ENCODE data around the gene CKS2.
A peak's percentile ranks its signal among the peaks of the same experiment; 100 is the strongest.

The CKS2 gene

GRCh38 chr9:89309608-89310474 lies 1.2 kb upstream of the CKS2 start:
- Histone ChIP-seq H3K4me1 (peaks cover 4% of the 10 kb centered on the region), H3K9me3 (ENCODE audit: control insufficient read depth, low read length) (no peaks in the 10 kb centered on the region), H3K79me2 (no peaks in the 10 kb centered on the region), H3K27me3 (ENCODE audit: control insufficient read depth, insufficient read depth, low read length) (no peaks in the 10 kb centered on the region), H3K27ac (peak overlapping the region; percentile 98), H3K9ac (peak overlapping the region; percentile 93), H2AFZ (peak overlapping the region; percentile 87), H3K4me3 (ENCODE audit: low read depth, low read length) (peak overlapping the region; percentile 95), H3K4me2 (ENCODE audit: low read length) (peak overlapping the region; percentile 97), H3K36me3 (ENCODE audit: control insufficient read depth, insufficient read depth, low read length) (no peaks in the 10 kb centered on the region)
- TF ChIP-seq, protein P1, sequence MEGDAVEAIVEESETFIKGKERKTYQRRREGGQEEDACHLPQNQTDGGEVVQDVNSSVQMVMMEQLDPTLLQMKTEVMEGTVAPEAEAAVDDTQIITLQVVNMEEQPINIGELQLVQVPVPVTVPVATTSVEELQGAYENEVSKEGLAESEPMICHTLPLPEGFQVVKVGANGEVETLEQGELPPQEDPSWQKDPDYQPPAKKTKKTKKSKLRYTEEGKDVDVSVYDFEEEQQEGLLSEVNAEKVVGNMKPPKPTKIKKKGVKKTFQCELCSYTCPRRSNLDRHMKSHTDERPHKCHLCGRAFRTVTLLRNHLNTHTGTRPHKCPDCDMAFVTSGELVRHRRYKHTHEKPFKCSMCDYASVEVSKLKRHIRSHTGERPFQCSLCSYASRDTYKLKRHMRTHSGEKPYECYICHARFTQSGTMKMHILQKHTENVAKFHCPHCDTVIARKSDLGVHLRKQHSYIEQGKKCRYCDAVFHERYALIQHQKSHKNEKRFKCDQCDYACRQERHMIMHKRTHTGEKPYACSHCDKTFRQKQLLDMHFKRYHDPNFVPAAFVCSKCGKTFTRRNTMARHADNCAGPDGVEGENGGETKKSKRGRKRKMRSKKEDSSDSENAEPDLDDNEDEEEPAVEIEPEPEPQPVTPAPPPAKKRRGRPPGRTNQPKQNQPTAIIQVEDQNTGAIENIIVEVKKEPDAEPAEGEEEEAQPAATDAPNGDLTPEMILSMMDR (IDR thresholded peaks at IDR 0.05): no peak

DNA sequence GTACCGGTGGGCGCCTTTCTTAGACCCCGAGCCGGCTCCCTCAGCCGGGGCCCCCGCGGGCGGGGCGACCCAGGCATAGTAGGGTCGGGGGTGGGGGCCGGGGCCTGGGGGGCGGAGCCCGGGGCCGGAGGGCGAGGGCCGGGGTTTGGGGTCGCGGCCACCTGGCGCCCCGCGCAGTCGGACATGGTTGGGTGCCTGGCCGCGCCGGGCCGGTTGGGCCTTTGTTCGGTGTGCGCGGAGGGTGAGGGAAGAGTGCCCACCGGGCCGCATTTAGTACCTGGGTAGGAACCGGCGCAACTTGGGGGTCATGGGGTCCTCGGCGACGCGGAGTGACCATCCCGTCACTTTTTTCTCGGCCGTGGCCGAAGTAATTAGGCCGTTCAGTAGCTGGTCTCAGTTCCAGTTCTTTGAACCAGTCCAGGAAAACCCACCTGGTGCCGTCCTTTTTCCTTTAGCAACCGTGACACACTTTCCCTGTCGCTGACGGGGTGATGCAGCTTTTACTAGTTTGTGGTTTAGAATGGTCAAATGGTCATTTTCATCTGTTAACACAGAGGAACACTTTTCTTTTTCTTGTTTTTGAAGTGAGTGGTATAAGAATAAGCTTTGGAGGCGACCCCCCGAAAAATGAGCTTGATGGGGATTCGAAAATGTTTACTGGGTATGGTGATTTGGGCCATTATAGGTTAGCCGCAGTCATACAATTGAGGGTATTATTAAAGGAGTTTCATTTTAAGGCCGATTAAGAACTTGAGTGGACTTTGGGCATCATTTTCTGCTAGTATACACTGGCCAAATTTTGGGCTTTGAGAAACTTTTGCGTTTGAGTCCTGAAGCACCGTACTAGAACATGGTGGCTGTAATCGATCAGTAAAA lies 589 bp downstream of the CKS2 start:
- Histone ChIP-seq H3K79me2 (no peaks in the 10 kb centered on the region), H3K4me3 (ENCODE audit: low read depth, low read length) (peak overlapping the region; percentile 95), H3K27ac (no peak overlapping the region), H2AFZ (peak overlapping the region; percentile 46), H3K36me3 (ENCODE audit: control insufficient read depth, insufficient read depth, low read length) (no peaks in the 10 kb centered on the region), H3K27me3 (ENCODE audit: control insufficient read depth, insufficient read depth, low read length) (no peaks in the 10 kb centered on the region), H3K9ac (no peak overlapping the region), H3K4me2 (ENCODE audit: low read length) (peak overlapping the region; percentile 71), H3K9me3 (ENCODE audit: control insufficient read depth, low read length) (no peaks in the 10 kb centered on the region), H3K4me1 (peaks cover 4% of the 10 kb centered on the region)
- TF ChIP-seq, protein P1 (IDR thresholded peaks at IDR 0.05): no peak

GRCh38 chr9:89312222-89312571 lies 1.2 kb downstream of the CKS2 start:
- H3K9ac ChIP-seq: no peak overlapping the region
- no peaks in the 10 kb centered on the region for H3K9me3 ChIP-seq (ENCODE audit: control insufficient read depth, low read length)
- H3K27ac ChIP-seq: no peak overlapping the region
- H3K27me3 ChIP-seq (ENCODE audit: control insufficient read depth, insufficient read depth, low read length): no peaks in the 10 kb centered on the region
- TF ChIP-seq, protein P1 (IDR thresholded peaks at IDR 0.05): no peak
- peak overlapping the region; percentile 71 for H3K4me2 ChIP-seq (ENCODE audit: low read length)
- H3K4me3 ChIP-seq (ENCODE audit: low read depth, low read length): peak overlapping the region; percentile 95
- peak overlapping the region; percentile 46 for H2AFZ ChIP-seq
- H3K4me1 ChIP-seq: peaks cover 4% of the 10 kb centered on the region
- H3K79me2 ChIP-seq: no peaks in the 10 kb centered on the region
- H3K36me3 ChIP-seq (ENCODE audit: control insufficient read depth, insufficient read depth, low read length): no peaks in the 10 kb centered on the region

DNA sequence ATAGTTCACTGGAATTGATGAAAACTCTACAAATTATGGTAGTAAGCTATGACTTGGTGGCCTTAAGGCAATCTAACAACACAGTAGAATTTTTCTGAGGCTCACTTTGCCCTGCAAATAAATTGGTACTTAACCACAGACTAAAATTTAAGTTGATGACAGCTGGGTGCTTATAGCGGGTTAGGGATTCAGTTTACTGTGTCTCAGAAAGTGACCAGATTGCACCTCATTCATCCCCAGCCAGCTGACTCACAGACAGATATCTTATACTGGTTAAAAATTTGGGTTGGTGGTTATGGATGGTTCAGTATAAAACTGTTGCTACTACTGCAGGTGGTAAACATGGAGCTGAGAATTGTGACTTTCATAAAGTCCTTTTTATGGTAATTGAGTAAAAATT lies 2.8 kb downstream of the CKS2 start:
- H3K36me3 ChIP-seq (ENCODE audit: control insufficient read depth, insufficient read depth, low read length): no peaks in the 10 kb centered on the region
- TF ChIP-seq, protein P1 (IDR thresholded peaks at IDR 0.05): no peak
- H3K4me1 ChIP-seq: peaks cover 4% of the 10 kb centered on the region
- H3K79me2 ChIP-seq: no peaks in the 10 kb centered on the region
- H3K27ac ChIP-seq: no peak overlapping the region
- no peak overlapping the region for H3K4me3 ChIP-seq (ENCODE audit: low read depth, low read length)
- no peaks in the 10 kb centered on the region for H3K9me3 ChIP-seq (ENCODE audit: control insufficient read depth, low read length)
- H3K4me2 ChIP-seq (ENCODE audit: low read length): no peak overlapping the region
- H3K27me3 ChIP-seq (ENCODE audit: control insufficient read depth, insufficient read depth, low read length): no peaks in the 10 kb centered on the region
- H3K9ac ChIP-seq: no peak overlapping the region
- H2AFZ ChIP-seq: no peak overlapping the region
